GM23248 (cell line): ENCODE data around the gene PDE4DIP.
"Not testable (repeated sequence)": the region's sequence is repeated elsewhere in the genome, so short reads cannot be mapped to it uniquely, and the experiment has no call there.

Experiments
- EZH2 ChIP-seq: fragments of 200-600 bp; sonication (generic); IDR thresholded peaks from 2 replicates; pipeline ENCODE4 v1.6.1; 2018; ENCODE audit warnings: antibody characterized with exemption, mild to moderate bottlenecking; ENCODE audit not compliant: insufficient read depth, poor library complexity, severe bottlenecking
- EZH2phosphoT487 ChIP-seq: fragments of 200-600 bp; sonication (generic); IDR thresholded peaks from 2 replicates; pipeline ENCODE4 v1.6.1; 2018; ENCODE audit warnings: antibody characterized with exemption, moderate library complexity, mild to moderate bottlenecking, low read depth; ENCODE audit not compliant: insufficient read depth

DNA sequence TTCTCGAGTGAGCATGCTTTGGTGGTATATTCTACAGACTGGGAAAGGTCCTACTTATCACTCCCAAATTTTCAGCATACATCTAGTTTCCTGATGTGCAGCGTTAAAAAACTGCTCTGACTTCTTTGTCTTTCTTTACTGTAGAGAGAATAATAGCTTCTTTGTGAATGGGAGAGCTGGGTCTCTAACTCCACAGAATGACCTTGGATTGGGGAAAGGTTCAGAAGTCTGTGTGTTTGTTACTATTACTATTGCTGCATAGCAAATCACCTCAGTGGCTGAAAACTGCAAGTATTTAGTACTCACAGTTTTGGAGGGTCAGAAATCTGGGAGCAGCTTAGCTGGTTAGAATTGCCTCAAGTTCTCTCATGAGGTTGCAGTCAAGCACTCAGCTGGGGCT lies 20.4 kb upstream of the PDE4DIP start:
- not testable (repeated sequence) for TF ChIP-seq EZH2, EZH2phosphoT487
